PFSK-1 (cell line): ENCODE results near the gene RETSAT.

ENCODE experiments used
- POLR2AphosphoS5 ChIP-seq: IDR thresholded peaks from 2 replicates; pipeline ENCODE4 v1.6.1; 2012; ENCODE audit warnings: low read depth, mild to moderate bottlenecking, control low read depth, low read length, moderate library complexity
- TAF1 ChIP-seq: IDR thresholded peaks from 2 replicates; pipeline ENCODE4 v1.6.1; 2012; ENCODE audit warnings: low read length, control low read depth, borderline replicate concordance; ENCODE audit not compliant: insufficient read depth
- TF ChIP-seq, protein P1 (sequence below), 2 experiments: IDR thresholded peaks; 2 replicates each; pipeline versions ENCODE4 v1.6.1 to v1.8.0; 2011 to 2012; ENCODE audit warnings: low read depth in 2 of 2, low read length in 2 of 2, control low read depth in 1 of 2, inconsistent platforms in 1 of 2, mild to moderate bottlenecking in 1 of 2, moderate library complexity in 1 of 2; ENCODE audit not compliant: insufficient read depth in 1 of 2

GRCh38 chr2:85303780-85304531 is 50.4 kb downstream of the RETSAT start:
- TF ChIP-seq POLR2AphosphoS5 (no peak), TAF1 (no peak)
- TF ChIP-seq, protein P1, sequence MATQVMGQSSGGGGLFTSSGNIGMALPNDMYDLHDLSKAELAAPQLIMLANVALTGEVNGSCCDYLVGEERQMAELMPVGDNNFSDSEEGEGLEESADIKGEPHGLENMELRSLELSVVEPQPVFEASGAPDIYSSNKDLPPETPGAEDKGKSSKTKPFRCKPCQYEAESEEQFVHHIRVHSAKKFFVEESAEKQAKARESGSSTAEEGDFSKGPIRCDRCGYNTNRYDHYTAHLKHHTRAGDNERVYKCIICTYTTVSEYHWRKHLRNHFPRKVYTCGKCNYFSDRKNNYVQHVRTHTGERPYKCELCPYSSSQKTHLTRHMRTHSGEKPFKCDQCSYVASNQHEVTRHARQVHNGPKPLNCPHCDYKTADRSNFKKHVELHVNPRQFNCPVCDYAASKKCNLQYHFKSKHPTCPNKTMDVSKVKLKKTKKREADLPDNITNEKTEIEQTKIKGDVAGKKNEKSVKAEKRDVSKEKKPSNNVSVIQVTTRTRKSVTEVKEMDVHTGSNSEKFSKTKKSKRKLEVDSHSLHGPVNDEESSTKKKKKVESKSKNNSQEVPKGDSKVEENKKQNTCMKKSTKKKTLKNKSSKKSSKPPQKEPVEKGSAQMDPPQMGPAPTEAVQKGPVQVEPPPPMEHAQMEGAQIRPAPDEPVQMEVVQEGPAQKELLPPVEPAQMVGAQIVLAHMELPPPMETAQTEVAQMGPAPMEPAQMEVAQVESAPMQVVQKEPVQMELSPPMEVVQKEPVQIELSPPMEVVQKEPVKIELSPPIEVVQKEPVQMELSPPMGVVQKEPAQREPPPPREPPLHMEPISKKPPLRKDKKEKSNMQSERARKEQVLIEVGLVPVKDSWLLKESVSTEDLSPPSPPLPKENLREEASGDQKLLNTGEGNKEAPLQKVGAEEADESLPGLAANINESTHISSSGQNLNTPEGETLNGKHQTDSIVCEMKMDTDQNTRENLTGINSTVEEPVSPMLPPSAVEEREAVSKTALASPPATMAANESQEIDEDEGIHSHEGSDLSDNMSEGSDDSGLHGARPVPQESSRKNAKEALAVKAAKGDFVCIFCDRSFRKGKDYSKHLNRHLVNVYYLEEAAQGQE (IDR thresholded peaks at IDR 0.05; ENCODE audit: insufficient read depth in 1 of 2, low read depth in 2 of 2, low read length in 2 of 2), result no peak
